Osteocyte (in vitro differentiated cells): Measurements from ENCODE around the gene ZNF462. TPM values are rescaled to one million over a fixed set of nuclear protein-coding genes. Genes with fewer than 3 reads are reported as not detected.

Source experiments
- DNase-seq: peaks from one replicate; pipeline ENCODE4 v3.0.0; 2021; ENCODE audit warnings: mixed read lengths; ENCODE audit not compliant: unreplicated experiment; ENCODE audit errors: extremely low spot score
- H3K27ac Mint-ChIP-seq: one replicate; pipeline ENCODE4 v1.8.0; 2021; ENCODE audit warnings: mild to moderate bottlenecking, mixed read lengths; ENCODE audit not compliant: unreplicated experiment
- H3K27me3 Mint-ChIP-seq: one replicate; pipeline ENCODE4 v1.8.0; 2021; ENCODE audit warnings: mixed read lengths; ENCODE audit not compliant: unreplicated experiment
- H3K36me3 Mint-ChIP-seq: one replicate; pipeline ENCODE4 v1.8.0; 2021; ENCODE audit warnings: mixed read lengths; ENCODE audit not compliant: unreplicated experiment
- H3K4me1 Mint-ChIP-seq: one replicate; pipeline ENCODE4 v1.8.0; 2021; ENCODE audit warnings: mixed read lengths; ENCODE audit not compliant: unreplicated experiment
- H3K4me3 Mint-ChIP-seq: one replicate; pipeline ENCODE4 v1.8.0; 2021; ENCODE audit warnings: mild to moderate bottlenecking, moderate library complexity, mixed read lengths; ENCODE audit not compliant: unreplicated experiment
- H3K9me3 Mint-ChIP-seq: one replicate; pipeline ENCODE4 v1.8.0; 2021; ENCODE audit warnings: mixed read lengths; ENCODE audit not compliant: unreplicated experiment
- long read RNA-seq: library from polyadenylated mRNA; unstranded; transcript quantifications from one replicate; pipeline ENCODE4 v2.0.0, GENCODE V29; 2021
- total RNA-seq: library from RNA; stranded (reverse); gene quantifications from 2 replicates; pipeline ENCODE4 v1.2.1, GENCODE V29; 2021
- TF ChIP-seq, protein P1 (sequence below): fragments of 200-600 bp; sonication (generic); IDR thresholded peaks from 2 replicates; pipeline ENCODE4 v1.5.0; 2021; ENCODE audit warnings: antibody characterized with exemption, mild to moderate bottlenecking, moderate library complexity

Gene ZNF462, protein sequence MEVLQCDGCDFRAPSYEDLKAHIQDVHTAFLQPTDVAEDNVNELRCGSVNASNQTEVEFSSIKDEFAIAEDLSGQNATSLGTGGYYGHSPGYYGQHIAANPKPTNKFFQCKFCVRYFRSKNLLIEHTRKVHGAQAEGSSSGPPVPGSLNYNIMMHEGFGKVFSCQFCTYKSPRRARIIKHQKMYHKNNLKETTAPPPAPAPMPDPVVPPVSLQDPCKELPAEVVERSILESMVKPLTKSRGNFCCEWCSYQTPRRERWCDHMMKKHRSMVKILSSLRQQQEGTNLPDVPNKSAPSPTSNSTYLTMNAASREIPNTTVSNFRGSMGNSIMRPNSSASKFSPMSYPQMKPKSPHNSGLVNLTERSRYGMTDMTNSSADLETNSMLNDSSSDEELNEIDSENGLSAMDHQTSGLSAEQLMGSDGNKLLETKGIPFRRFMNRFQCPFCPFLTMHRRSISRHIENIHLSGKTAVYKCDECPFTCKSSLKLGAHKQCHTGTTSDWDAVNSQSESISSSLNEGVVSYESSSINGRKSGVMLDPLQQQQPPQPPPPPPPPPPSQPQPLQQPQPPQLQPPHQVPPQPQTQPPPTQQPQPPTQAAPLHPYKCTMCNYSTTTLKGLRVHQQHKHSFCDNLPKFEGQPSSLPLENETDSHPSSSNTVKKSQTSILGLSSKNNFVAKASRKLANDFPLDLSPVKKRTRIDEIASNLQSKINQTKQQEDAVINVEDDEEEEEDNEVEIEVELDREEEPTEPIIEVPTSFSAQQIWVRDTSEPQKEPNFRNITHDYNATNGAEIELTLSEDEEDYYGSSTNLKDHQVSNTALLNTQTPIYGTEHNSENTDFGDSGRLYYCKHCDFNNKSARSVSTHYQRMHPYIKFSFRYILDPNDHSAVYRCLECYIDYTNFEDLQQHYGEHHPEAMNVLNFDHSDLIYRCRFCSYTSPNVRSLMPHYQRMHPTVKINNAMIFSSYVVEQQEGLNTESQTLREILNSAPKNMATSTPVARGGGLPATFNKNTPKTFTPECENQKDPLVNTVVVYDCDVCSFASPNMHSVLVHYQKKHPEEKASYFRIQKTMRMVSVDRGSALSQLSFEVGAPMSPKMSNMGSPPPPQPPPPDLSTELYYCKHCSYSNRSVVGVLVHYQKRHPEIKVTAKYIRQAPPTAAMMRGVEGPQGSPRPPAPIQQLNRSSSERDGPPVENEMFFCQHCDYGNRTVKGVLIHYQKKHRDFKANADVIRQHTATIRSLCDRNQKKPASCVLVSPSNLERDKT (N-terminal part only)
- total RNA-seq: 55.0 and 57.3 TPM in 2 replicates
- long read RNA-seq, full-length matches to known transcripts: 4 of 27 reads
- long read RNA-seq, partial matches to known transcripts: 16 of 27 reads
- long read RNA-seq, other reads (novel, unspliced or antisense): 7 of 27 reads

DNA sequence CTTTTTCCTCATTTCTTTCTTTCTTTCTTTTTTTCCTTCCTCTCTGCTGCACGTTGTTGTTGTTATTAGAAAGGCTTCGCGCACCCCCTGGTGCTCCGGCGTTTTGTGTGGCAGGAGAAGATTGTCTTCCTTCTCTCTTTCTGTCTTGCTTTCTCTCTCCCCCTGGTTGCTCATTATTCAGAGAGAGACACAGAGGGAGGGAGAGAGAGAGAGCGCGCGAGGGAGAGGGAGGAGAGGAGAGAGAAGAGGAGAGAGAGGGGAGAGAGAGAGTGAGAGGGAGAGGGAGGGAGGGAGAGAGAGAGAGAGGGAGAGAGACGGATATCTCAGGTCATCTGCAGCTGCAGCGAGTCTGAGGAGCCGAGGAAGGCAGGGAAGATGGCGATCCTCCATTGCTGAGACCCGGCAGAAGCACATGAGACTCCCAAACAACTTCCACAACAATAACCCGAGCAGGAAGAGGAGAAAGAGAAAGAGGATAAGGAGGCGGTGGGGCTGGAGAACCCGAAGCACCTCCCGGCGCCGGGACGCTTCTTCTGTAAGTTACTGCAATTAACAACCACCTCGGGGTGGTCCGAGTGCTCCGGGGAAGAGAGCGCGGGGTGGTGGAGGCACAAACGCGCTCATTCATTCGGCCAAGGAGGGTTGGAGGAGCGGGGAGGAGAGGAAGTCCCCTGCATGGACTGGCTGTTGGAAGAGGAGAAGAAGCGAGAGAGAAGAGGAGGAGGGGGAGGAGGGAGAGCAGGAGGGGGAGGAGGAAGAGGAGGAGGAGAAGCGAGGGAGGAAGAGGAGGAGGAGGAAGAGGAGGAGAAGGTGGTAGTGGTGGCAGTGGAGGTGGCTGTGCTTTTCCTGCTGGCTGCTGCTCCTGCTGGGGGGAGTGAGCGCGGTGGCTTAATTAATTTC lies at the start of gene ZNF462:
Gene ZNF462 (plus strand): TSS at position 346 of the 900 bp plus-strand sequence. CDS start 60,218 bp downstream, outside the sequence.
- DNase-seq: peak; percentile 83
- Mint-ChIP-seq H3K27me3 (no peaks in the 10 kb centered on the region), H3K27ac (peak within 1 kb of the TSS; percentile 95), H3K9me3 (no peaks in the 10 kb centered on the region), H3K4me1 (peaks cover 43% of the 10 kb centered on the region), H3K4me3 (peak within 1 kb of the TSS; percentile 98), H3K36me3 (no peaks in the 10 kb centered on the region)
- TF ChIP-seq, protein P1, sequence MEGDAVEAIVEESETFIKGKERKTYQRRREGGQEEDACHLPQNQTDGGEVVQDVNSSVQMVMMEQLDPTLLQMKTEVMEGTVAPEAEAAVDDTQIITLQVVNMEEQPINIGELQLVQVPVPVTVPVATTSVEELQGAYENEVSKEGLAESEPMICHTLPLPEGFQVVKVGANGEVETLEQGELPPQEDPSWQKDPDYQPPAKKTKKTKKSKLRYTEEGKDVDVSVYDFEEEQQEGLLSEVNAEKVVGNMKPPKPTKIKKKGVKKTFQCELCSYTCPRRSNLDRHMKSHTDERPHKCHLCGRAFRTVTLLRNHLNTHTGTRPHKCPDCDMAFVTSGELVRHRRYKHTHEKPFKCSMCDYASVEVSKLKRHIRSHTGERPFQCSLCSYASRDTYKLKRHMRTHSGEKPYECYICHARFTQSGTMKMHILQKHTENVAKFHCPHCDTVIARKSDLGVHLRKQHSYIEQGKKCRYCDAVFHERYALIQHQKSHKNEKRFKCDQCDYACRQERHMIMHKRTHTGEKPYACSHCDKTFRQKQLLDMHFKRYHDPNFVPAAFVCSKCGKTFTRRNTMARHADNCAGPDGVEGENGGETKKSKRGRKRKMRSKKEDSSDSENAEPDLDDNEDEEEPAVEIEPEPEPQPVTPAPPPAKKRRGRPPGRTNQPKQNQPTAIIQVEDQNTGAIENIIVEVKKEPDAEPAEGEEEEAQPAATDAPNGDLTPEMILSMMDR: peak; percentile 59

DNA sequence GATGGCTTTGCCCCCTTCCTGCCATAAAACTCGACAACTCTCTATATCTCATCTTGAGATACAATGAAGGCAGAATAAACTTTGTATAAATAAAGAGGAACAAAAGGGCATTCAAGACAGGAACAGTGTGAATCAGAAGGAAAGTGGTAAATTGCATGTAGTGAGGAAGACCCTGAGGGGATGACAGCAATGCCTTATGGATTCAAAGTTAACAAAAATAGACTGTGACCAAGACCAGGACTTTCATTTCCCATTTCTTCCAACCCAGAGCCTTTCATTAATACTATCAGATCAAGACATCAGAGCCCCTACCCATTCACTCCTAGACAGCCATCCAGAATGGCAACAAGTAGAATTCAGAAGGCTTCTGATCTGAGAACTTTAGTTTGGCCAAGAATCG lies 46.4 kb upstream of the ZNF462 start:
- no peak for DNase-seq
- Mint-ChIP-seq H3K9me3 (peaks cover 7% of the 10 kb centered on the region), H3K27me3 (no peaks in the 10 kb centered on the region), H3K4me3 (no peak overlapping the region), H3K4me1 (peaks cover 15% of the 10 kb centered on the region), H3K27ac (peak overlapping the region; percentile 55), H3K36me3 (no peaks in the 10 kb centered on the region)
- TF ChIP-seq, protein P1: no peak

DNA sequence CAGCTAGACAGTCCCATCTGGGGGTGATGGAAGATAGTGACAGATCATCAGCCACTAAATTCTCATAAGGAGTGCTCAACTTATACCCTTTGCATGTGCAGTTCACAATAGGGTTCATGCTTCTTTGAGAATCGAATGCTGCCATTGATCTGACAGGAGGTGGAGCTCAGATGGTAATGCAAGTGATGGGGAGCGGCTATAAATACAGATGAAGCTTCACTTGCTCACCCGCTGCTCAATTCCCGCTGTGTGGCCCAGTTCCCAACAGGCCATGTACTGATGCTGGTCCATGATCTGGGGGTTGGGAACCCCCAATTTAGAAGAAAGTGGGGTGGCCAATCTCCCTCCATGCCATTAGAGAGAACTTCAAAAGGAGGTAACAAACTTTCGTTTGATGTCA lies 44.9 kb upstream of the ZNF462 start:
- Mint-ChIP-seq H3K27me3 (no peaks in the 10 kb centered on the region), H3K27ac (no peak overlapping the region), H3K4me1 (peaks cover 15% of the 10 kb centered on the region), H3K36me3 (no peaks in the 10 kb centered on the region), H3K9me3 (no peaks in the 10 kb centered on the region), H3K4me3 (no peak overlapping the region)
- TF ChIP-seq, protein P1: no peak
- no peak for DNase-seq

DNA sequence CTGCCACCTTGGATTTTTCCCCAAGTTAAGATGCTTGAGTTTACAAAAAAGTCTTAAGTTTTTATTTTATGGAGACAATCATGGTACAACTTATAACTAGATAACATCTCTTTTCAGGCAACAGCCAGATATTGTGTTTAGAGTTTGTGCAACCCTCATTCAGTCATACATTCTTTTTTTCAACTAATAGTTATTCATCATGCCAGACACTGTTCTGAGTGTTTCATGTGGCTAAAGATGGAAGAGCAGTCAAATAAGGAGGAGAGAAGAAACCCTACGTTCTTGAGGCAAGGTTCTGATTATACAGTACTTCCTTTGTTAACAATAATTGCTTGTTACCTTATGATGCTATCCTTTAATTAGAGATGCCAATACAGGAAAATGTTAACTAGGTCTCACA lies 42.1 kb upstream of the ZNF462 start:
- H3K27me3 Mint-ChIP-seq: no peaks in the 10 kb centered on the region
- TF ChIP-seq, protein P1: no peak
- H3K4me3 Mint-ChIP-seq: no peak overlapping the region
- H3K4me1 Mint-ChIP-seq: peaks cover 15% of the 10 kb centered on the region
- no peak overlapping the region for H3K27ac Mint-ChIP-seq
- H3K36me3 Mint-ChIP-seq: no peaks in the 10 kb centered on the region
- no peaks in the 10 kb centered on the region for H3K9me3 Mint-ChIP-seq
- DNase-seq: no peak
